GM21515 (cell line): ENCODE results near the gene RALGPS1.

Experiments
- ATAC-seq: cut with Tn5 transposase; IDR thresholded peaks from one replicate; pipeline ENCODE4 v1.9.1; 2021; ENCODE audit not compliant: unreplicated experiment

Gene RALGPS1

DNA sequence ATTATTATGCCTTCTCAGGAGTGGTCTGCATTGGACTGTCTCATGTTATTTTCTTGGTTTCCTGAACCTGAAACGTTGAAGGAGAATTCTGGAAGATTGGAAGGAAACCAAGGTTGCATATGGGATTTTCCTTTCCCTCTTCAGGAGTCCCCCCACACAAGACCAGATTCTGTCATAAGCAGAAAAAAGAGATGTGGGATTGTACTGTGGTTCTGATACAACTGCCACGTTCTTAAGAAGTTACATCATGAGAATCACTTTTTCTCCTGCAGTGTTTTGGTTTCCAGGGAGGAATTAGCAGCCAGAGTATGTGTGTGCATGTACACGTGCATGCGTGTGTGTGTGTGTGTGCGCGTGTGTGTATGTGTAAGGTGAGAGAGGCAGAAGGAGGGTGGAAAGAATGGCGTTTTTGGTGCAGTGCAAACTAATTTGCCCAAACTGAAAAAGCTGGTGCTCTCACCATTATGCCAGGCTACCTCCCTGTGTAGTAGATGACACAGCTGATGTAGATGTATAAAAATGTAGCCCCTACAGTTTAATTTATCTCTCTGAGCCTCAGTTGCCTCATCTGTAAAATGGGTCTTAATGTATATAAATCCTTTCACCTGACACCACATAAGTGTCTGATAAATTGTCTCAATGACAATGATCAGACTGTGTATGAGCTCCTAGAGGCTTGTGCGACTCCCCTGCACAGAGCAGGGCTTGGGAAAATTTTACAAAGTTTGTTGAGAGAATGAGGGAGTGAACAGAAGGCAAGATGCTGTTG lies 38.6 kb downstream of the RALGPS1 start:
- ATAC-seq: no peak

DNA sequence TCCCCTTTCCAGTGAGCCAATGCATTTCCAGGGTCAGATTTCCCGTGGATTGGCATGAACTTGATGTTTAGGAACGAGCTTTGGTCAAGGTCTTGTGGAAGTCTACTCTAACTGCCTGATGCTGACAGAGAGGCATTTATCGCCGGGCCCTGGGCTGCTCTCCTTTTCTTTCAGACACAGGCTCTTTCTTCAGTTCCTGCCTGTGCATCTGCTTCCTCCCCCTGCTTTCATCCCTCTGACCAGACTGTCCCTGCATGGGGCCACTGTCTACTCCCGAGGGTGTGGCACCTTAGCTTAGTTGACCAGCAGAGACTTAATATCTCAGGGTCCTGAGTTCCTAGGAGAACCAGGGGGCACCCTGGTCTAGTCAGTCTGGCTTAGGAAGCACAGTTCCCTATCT lies 41.2 kb downstream of the RALGPS1 start:
- ATAC-seq: no peak

DNA sequence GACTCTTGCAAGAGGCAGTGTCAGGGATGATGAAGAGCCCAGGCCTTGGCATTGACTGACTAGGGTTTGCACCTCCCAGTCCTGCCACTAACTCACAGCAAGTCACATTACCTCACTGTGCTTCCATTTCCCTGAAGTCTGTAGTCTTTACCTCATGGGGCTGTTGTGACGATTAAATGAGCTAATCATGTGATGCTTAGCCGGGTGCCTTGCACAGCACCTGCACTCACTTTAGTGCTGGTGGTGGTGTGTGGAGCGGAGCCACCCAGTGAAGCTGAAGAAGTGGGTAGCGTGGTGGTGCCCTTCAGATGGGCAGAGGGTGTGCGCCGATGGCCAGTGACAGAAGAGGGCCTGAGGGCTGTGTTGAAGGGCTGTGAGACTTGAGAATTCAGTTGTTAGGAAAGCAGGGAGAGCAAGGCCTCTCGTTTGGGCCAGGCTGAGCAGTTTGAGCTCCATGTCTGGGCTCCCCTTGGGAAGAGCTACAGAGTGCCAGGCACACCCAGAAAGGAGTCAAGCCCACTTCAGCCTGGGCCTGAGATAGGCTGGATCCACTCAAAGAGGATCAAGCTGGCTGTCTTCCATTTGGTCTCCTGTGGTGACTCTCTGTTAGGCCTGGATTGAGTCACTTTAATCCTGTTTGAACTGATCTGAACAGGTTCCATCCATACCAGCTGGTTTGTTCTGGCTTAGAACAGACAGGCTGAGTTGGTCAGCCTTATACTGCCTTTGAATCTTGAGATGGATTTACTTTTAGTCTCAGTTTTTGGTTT lies 42.5 kb downstream of the RALGPS1 start:
- ATAC-seq: no peak

DNA sequence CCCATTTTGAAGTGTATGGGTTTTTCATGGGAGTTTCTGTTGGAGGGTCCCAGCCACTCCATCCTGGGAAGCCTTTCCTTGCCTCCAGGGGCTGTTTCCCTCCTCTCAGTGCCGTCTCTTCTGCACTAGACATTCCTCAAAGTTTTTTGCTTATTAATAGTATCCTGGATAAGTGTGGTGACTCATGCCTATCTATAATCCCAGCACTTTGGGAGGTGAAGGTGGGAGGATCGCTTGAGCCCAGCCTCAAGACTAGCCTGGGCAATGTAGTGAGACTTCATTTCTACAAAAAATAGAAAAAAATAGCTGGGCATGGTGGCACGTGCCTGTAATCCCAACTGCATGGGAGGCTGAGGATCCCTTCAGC lies 43.1 kb downstream of the RALGPS1 start:
- no peak for ATAC-seq

GRCh38 chr9:126959336-126959735 lies 44.8 kb downstream of the RALGPS1 start:
- ATAC-seq: no peak

DNA sequence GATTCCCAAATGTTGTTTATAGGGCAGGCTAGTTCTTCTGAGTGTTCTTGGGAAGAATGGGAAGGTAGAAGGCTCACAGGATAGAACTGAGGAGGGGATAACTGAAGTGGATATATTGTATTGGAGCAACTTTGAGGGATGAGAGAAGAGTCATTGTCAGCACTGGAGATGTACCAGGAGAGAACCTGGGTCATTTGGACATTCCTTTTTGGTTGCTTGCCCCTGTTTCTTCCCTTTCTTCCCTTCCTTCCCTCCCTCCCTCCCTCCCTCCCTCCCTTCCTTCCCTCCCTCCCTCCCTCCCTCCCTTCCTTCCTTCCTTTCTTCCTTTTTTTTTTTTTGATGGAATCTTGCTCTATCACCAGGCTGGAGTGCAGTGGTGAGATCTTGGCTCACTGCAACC lies 45.3 kb downstream of the RALGPS1 start:
- ATAC-seq: no peak

DNA sequence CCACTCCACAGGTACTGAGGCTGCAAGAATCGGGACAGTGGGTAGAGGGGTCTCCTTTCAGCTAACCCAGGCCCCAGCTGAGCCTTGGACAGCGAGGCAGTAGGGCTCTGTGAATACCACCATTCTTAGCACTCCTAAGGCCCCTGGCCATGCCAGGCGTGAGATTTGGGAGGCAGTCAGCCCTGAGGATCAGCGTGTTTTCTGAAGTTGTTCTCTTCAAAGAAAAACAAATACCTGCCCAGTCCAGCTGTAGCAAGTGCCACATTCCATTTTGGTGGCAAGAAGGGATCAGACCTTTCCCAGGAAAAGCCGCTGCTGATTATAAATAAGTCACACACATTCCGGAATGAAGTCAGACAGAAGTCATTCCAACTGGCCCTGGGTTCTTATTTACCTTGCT lies 47.8 kb downstream of the RALGPS1 start:
- ATAC-seq: no peak

DNA sequence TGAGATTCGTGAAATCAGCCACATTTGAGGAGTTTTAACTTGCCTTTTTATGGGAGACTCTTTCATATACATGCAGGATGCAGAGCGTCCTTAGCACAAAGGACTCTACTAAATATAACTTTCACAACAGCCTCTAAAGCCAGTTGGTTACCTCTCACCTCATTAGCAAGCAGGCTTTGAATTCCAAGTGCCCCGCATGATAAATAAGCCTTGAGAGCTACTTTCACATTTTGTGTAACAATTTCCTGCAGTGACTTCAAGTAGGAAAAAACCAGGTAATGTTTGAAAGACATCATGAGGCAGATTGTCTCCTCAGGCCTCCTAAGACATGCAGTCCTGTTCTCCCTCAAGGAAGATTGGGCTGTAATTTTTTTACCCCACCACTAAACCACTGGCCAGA lies 50.5 kb downstream of the RALGPS1 start:
- ATAC-seq: no peak

GRCh38 chr9:126965541-126966428 lies 51.2 kb downstream of the RALGPS1 start:
- ATAC-seq: no peak

- ATAC-seq: no peak
Observed at GRCh38 chr9:126971261-126971660, 56.7 kb downstream of the RALGPS1 start.

- no peak for ATAC-seq
Observed at GRCh38 chr9:126973651-126974529, 59.3 kb downstream of the RALGPS1 start.

- no peak for ATAC-seq
Observed at GRCh38 chr9:126974594-126974993, 60.0 kb downstream of the RALGPS1 start.

- no peak for ATAC-seq
Observed at GRCh38 chr9:126975327-126976220, 61.0 kb downstream of the RALGPS1 start.

- ATAC-seq: no peak
Observed at GRCh38 chr9:126979461-126979860, 64.9 kb downstream of the RALGPS1 start.

DNA sequence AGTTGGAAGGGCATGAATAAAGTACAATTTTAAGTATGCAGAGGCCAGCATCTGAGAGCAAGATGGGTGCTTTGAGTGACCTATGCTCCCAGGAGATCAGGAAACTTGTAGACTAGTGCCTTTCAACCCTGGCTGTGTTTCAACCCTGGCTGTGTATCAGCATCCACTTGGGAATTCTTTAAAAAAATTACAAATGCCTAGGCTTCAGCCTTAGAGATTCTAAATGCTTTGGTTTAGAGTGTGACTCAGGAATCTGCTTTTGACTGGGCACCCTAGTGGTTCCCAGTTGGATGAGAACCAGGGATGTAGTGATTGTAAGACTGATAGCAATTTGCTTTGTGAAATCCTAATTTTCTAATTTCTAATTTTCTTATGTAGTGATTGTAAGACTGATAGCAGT lies 65.6 kb downstream of the RALGPS1 start:
- no peak for ATAC-seq

- ATAC-seq: no peak
Observed at GRCh38 chr9:126981218-126981617, 66.6 kb downstream of the RALGPS1 start.

DNA sequence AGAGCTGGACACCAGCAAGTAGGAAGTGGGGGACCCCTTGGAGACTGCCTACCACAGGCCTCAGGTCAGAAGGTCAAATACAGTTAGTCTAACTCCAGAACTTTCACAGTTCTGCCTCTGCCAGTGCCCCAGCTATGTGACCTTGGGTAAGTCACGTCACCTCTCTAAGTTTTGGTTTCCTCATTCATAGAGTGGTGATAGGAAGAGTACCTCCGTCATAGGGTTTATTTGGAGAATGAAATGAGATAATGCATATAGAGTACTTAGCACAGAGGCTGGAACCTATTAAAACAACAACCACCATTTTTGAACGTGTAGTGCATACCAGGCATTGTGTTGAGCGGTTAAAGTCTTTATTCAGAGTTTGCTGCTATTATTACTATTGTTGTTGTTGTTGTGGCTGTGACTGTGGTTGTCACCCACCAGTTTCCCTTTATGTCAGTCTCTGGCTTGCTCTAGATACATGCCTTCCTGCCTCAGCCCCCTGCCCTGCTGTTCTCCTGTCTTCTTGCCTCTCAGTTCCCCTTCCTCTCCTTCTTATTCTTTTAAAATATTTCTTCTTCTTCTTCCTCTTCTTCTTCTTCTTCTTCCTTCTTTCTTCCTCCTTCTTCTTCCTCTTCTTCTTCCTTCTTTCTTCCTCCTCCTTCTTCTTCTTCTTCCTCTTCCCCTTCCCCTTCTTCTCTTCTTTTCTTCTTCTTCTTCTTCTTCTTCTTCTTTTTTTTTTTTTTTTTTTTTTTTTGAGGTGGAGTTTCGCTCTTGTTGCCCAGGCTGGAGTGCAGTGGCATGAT lies 67.8 kb downstream of the RALGPS1 start:
- no peak for ATAC-seq

DNA sequence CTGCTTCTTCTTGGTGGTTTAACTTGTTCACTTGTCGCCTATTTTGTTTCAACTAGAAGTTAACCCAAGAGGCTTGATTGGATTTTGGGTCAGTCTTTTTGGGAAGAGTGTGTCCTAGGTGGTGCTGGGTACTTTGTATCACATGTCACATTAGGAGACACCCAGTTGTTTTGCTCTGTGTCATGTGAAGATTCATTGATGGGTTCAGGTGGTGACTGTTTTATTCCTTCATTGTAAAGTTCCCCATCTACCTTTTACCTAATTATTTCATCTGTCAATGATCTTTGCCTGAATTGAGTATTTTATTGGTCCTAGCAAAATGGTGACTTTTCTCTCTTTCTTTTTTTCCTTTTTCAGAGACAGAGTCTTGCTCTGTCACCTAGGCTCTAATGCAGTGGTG lies 69.2 kb downstream of the RALGPS1 start:
- no peak for ATAC-seq

DNA sequence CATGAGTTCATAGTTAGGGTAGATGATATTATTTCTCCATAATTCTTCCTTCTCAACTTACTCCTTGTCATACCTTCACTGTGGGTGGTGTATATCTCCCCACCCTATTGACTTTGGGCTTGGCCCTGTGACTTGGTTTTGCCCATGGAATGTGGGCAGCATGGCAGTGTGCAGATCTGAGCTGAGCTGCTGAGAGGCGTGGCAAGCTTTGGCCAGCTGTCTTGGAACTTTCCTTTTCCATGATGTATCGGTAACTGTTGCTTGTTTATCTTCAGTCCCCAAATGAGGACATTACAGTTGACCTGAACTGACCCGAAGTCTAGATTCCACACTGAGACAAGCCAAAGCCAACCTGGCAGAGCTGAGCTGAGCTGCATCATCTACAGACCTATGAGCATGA lies 70.4 kb downstream of the RALGPS1 start:
- ATAC-seq: no peak
